DMS 273 (cell line): ENCODE data around the gene TLR5.

ENCODE experiments used
- DNase-seq: peaks from one replicate; lab custom pipeline; 2025; ENCODE audit not compliant: unreplicated experiment; lab: John Stamatoyannopoulos, UW

Gene TLR5

GRCh38 chr1:223152399-223152798 is 9.4 kb upstream of the TLR5 start:
- DNase-seq = no peak

DNA sequence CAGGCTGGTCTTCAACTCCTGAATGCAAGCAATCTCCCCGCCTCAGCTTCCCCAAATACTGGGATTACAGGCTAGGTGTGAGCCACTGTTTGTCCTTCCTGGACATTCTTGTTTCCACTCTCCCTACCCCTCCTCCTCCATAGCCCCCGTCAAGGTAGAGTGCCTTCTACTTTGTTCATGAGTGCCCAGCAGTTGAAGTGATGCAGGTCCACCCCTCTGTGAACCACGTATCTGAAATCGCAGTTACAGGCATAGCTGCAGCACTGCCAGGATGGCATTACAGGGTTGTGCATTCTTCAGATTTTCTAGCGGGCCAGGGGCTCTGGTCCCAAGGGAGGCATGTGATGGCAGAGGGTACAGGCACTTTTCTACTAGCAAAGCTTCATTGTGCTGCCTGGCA is 7.4 kb upstream of the TLR5 start:
- no peak for DNase-seq

- peak; percentile 75 for DNase-seq
Observed at GRCh38 chr1:223147873-223148272, 4.8 kb upstream of the TLR5 start.

DNA sequence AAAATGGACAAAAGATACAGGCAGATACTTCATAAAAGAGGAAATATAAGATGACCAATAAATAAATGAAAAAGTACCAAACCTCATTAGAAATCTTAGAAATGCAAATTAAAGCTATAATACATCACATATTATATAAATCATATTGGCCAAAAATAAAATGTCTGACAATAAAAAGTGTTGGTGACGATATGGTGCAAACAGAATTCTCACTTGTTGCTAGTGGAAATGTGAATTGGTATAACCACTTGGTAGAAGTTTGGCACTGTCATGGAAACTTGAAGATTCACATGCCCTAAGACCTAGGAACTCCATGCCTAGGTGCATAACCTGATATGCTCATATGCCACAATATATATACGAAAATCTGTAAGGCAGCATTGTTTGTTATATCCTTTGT is 4.4 kb upstream of the TLR5 start:
- no peak for DNase-seq

GRCh38 chr1:223146745-223147144 is 3.7 kb upstream of the TLR5 start:
- no peak for DNase-seq

DNA sequence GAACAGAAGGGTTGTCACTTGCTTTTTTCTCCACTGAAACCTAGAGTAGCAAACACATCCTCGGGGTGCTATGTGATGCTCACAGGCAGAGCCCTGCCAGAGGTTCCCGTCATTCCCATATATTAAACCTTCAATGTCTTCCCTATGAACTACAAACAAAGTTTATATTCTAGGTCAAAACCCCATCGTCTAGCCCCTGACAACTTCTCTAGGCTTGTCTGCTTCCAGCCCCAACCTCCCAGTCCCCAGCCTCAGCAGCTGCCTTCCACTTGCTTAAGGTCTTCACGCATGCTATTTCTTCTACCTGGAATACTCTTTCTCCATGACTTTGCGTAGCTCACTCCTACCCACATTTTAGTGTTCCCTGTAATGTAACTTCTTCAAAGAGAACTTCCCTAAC is 1.9 kb upstream of the TLR5 start:
- DNase-seq = no peak

DNA sequence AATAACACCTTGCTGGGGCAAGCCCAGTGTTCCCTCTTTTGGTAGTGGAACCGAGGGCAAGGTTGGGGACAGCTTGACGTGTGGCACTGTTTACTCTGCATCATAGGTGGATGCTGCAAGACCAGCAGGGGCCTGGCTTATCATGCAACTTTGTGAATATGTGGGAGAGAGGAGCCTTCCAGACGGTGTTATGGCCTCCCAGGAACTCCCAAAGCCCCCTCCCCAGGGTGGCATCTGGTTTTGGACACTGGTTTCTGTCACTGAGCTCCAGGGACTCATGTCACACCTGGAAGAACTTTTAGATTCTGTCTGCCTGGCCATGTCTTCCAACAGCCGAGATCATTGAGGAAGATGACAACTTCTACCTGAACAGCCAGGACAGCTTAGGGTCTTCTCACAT is 1.4 kb upstream of the TLR5 start:
- DNase-seq = no peak

- DNase-seq = peak; percentile 62
Observed at GRCh38 chr1:223143537-223144248, 645 bp upstream of the TLR5 start.

DNA sequence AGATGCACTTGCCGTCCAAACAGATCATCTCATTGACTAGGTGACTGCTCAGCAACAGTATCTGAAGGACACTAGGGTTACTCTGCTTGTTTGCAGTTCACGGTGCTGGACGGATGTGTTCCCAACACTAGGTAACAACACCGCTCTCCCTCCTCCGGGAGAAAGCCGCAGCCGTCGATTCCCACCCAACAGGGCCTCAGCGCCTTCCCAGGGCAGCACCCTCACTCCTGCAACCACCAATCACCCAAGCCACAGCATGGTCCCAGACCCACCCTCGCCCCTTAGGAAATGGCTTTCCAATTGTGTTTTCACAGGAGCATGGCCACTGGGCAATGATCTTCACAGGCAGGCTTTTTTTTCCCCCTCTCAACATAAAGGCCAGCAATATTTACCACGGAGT is 779 bp downstream of the TLR5 start:
- DNase-seq = peak; percentile 35

- DNase-seq = peak; percentile 49
Observed at GRCh38 chr1:223140611-223141405, 2.2 kb downstream of the TLR5 start.

DNA sequence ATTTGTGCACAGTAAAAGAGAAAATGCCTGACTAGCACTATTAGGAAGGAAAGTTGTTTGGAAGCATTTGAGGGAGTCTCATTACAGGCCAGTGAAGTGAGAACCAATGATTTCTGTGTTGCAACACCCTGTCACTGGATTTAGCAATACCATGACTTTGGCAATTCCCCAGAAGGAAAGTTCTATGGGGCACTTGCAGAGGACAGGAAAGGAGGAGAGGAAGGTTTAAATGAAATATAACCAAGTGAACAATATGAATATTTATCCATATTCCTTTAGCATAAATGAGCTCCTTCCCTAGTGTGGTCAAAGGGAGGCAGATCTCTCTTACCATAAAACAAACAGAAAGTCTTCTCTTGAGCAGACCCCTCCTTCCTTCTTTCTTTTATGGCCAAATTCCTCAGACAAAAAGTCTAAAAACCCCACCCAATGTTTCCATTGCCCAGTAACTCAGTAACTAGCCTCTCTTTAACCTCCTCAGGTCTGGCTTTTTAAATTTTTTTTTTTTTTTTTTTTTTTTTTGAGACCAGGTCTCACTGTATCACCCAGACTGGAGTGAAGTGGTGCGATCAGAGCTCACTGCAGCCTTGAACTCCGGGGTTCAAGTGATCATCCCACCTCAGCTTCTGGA is 5.5 kb downstream of the TLR5 start:
- peak; percentile 6 for DNase-seq

- DNase-seq = peak; percentile 23
Observed at GRCh38 chr1:223136086-223136485, 7.0 kb downstream of the TLR5 start.

DNA sequence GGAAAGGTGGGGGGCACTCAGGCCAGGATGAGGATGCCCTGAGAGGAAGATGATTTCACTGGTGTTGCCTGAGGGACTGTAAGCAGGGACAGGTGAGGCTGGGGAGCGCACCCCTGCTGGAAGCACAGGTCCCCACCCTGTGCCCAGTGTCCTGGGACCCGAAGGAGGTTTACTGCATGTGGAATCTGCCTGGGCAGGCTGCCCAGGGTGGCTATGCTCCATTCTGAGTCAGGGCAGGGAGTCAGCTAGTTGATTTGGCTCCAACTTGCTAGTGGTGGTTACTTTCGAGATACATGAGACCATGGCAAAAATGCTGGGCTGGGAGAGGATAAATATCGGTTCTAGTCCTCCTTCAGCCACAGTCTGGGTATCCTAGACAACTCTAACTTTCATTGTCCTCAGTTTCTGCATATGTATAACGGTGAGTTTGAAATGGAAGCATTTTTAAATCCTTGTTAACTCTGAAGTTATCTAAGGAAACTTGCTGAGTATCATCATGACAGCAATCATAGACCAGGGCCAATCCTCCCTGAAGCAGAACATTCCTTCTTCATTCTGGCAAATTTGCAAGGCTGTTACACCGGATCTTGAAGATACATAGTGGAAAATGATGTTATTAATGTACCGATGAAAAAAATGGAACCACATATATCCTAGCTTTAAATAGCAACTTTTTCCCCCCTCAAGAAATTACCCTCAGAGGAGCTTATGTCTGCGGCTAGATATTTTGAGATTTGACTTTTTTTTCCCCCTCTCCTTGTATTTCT is 7.7 kb downstream of the TLR5 start:
- peak; percentile 56 for DNase-seq

DNA sequence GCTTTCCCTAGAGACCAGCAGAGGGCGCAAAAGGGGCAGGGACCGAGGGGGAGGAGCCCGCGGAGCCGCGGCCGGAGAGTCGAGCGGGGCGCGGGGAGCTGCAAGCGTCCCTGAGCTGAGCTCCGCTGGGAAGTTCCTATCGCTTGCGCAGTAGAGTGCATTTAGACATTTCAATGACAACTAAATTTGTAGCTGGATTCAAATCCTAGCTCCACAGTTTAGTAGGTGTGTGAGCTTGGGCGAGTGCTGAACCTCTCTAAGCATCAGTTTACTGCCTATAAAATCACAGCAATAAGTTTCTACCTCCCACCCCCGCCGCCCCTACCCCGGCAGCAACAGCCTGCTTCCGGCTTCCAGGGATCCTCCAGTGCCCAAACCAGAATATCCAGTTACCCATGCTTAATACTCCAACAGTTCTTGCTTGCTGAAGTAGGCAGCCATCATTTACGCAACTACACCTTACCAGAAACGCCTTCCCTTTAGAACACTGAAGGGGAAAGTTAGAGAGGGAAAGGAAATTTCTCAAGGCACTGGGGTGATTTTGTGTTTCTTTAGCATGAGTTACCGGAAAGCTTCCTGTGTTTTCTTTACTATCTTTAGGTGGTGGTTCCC is 9.1 kb downstream of the TLR5 start:
- DNase-seq = peak; percentile 95

DNA sequence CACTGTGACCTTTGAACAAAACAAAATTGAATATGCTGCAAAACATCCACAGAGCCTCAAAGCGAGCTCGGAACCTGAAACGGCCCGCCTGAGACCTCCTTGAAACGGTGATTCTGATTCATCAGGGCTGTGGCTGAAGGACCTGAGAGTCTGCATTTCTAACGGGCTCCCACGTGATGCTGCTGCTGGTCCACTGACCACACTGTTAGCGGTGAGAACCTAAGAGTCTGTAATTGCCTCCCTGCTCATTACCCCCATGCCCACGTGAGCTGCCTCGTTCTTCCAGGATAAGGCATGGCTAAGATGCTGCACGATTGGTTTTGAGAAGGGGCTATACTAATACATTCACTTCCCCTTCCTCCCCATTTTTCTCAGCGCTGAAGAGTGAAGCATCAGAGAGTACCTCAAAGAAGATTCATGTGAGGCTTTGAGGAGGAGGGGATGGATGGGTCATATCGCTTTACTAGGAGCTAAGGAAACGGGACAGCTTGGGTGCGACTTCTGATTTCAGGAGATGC is 9.7 kb downstream of the TLR5 start:
- DNase-seq = no peak

DNA sequence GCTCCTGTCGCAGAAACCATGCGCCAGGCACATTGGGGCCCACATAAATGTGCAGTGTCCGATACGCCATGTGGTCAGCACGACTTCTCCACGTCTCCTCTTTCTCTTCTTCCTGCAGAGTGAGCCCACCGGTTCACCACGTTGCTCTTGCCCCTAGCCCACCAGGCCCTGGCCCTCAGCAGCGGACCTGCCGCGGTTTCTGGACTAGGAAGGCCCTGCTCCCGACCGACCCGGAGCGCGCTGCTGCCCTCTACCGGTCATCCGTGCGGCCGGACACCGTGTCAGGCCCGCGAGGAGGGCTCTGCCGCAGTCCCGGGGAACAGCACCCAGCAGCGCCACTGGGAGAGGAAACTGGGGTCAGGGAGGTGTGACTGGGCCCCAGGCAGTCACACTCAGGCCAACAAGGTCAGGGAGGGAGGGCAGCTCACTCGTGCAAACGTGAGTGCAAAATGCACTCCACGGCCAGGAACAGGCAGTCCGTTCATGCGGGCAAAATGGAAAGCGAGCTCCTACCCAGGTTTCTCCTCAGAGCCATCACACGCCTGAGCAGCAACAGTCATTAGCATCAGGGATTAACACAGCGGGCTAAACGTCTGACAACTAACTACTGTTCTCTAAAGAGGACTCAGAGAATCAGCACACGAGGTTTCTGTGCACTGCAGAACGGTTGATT is 13.7 kb downstream of the TLR5 start:
- DNase-seq = no peak

- no peak for DNase-seq
Observed at GRCh38 chr1:223126741-223127140, 16.3 kb downstream of the TLR5 start.

DNA sequence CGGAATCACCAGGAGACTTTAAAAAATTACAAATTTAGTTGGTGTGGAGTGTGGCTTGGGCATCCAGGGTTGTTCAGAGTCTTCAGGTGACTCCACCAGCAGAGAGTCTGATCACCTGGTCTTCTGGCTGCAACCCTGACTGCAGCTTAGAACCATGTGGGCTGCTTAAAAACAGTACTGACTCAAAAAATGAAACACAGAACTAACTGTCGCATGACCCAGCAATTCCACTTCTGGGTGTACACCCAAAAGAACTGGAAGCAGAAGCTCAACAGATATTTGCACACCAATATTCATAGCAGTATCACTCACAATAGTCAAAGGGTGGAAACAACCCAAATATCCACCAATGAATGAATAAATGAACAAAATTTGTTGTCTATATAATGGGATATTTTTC is 17.3 kb downstream of the TLR5 start:
- DNase-seq = no peak

DNA sequence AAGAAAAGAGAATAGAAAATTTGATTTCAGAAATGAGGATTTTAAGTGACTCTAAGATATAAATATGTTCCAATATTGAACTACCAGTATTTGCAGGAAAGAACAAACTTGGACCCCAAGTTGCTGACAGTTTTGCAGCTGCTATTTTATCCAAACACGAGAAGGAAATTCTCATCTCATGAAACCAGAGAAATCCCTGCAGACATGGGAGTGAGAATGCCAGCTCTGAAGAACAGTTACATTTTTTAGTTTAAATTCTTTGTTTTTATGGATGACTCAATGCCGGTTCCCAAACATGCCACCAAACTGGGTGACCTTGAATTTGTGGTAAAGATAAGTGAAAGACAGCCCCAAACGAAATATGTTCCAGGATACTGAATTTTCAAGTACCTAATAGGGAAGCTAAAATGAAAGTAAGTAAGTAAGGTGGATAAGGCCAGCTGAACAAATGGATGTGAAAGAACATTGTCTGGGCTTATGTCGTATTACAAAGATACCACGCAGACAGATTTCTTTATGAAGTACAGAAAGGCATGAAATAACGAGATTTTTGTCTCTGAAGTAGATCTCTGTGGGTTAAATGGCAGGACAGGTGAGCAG is 19.9 kb downstream of the TLR5 start:
- DNase-seq = no peak

DNA sequence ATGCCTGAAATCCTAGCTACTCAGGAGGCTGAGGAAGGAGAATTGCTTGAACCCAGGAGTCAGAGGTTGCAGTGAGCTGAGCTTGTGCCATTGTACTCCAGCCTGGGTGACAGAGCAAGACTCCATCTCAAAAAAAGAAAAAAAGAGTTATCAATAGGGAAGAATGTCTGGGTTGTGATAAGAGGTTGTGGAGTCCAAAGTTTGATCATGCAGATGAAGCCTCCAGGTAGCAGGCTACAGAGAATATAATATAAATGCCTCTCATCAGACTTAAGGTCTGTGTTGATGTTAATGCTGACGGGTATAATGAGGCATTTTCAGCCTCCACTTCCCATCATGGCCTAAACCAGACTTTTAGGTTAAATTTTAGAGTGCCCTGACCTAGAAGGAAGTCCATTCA is 24.6 kb downstream of the TLR5 start:
- no peak for DNase-seq
